Prostate gland (tissue), 2 donors: Measurements from ENCODE around the gene PRKACB.

Experiments
- CTCF ChIP-seq, 4 experiments: fragments of 200-600 bp in 2 of 4; fragments of 450-650 bp in 2 of 4; sonication (generic) in 2 of 4; IDR thresholded peaks; 1 replicate in 3 of 4; 2 replicates in 1 of 4; pipeline ENCODE4 v1.5.1; 2016 to 2019; ENCODE audit warnings: antibody characterized with exemption in 4 of 4, mild to moderate bottlenecking in 2 of 4, moderate library complexity in 2 of 4
- POLR2A ChIP-seq: fragments of 450-650 bp; IDR thresholded peaks from one replicate; pipeline ENCODE4 v1.6.1; 2016; ENCODE audit warnings: antibody characterized with exemption, mild to moderate bottlenecking
- POLR2AphosphoS5 ChIP-seq: sonication (generic); formaldehyde crosslinking; IDR thresholded peaks from one replicate; pipeline ENCODE4 v1.6.1; 2017; ENCODE audit warnings: antibody characterized with exemption

DNA sequence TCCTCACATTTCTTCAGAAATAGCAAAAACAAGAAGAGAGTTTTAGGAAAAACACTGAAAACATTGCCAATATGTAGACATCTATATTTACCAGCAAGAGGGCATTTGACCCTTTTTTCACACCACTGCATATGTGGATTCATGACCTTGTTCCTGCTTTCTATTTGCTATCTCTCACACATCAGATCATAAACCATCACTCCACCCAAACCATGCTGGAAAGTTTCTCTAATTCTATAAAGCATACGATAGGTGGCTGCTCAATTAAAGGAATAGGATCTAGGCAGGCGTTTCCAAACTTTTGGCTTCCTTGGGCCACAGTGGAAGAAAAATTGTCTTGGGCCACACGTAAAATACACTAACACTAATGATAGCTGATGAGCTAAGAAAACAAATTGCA, 121.8 kb downstream of the PRKACB start:
- TF ChIP-seq CTCF (IDR thresholded peaks at IDR 0.05) (no peak), POLR2A (no peak), POLR2AphosphoS5 (no peak)
